ENCODE results near the gene CD47. TPM values are rescaled to one million over a fixed set of nuclear protein-coding genes. Genes with fewer than 3 reads are reported as not detected.

CD47 gene
- total RNA-seq, 2 donors from 2014 or later, result 6.4 to 12.0 TPM

GRCh38 chr3:108136561-108137459 is 46.0 kb upstream of the CD47 start:
- DNase-seq, result no peak
- no peak overlapping the region for H3K4me3 ChIP-seq (ENCODE audit: low read length)
- H3K9me3 ChIP-seq (ENCODE audit: control insufficient read depth, low read length), result no peaks in the 10 kb centered on the region
- Mint-ChIP-seq H3K4me3 (no peak overlapping the region), H3K27me3 (ENCODE audit: insufficient read depth) (no peaks in the 10 kb centered on the region), H3K27ac (no peak overlapping the region), H3K36me3 (ENCODE audit: low read depth) (no peaks in the 10 kb centered on the region), H3K9me3 (no peaks in the 10 kb centered on the region), H3K4me1 (no peaks in the 10 kb centered on the region)
- H3K9ac ChIP-seq (ENCODE audit: extremely low read depth, low read length, poor library complexity, severe bottlenecking), result no peak overlapping the region
- TF ChIP-seq CTCF (conservative IDR thresholded peaks at IDR 0.05), result no peak
- no peaks in the 10 kb centered on the region for H3K27me3 ChIP-seq (ENCODE audit: control insufficient read depth, insufficient read depth, low read length, poor library complexity, severe bottlenecking)
- no peaks in the 10 kb centered on the region for H3K36me3 ChIP-seq (ENCODE audit: control insufficient read depth, insufficient read depth, low read length)
- no peak overlapping the region for H3K27ac ChIP-seq (ENCODE audit: low read depth, low read length)
- no peaks in the 10 kb centered on the region for H3K4me1 ChIP-seq (ENCODE audit: control insufficient read depth, insufficient read depth, low read length)
- WGBS, 2 experiments (ENCODE audit: insufficient coverage in 1 of 2, insufficient read length in 1 of 2), result 88 to 91% methylated on average over 5 to 9 of the region's 13 CpGs

GRCh38 chr3:108134555-108134880 is 43.7 kb upstream of the CD47 start:
- Histone ChIP-seq H3K36me3 (ENCODE audit: control insufficient read depth, insufficient read depth, low read length) (no peaks in the 10 kb centered on the region), H3K4me3 (ENCODE audit: low read length) (no peak overlapping the region), H3K4me1 (ENCODE audit: control insufficient read depth, insufficient read depth, low read length) (no peaks in the 10 kb centered on the region), H3K9ac (ENCODE audit: extremely low read depth, low read length, poor library complexity, severe bottlenecking) (no peak overlapping the region), H3K9me3 (ENCODE audit: control insufficient read depth, low read length) (no peaks in the 10 kb centered on the region), H3K27ac (ENCODE audit: low read depth, low read length) (no peak overlapping the region), H3K27me3 (ENCODE audit: control insufficient read depth, insufficient read depth, low read length, poor library complexity, severe bottlenecking) (no peaks in the 10 kb centered on the region)
- DNase-seq, result no peak
- Mint-ChIP-seq H3K27me3 (ENCODE audit: insufficient read depth) (no peaks in the 10 kb centered on the region), H3K36me3 (ENCODE audit: low read depth) (no peaks in the 10 kb centered on the region), H3K27ac (no peak overlapping the region), H3K4me1 (no peaks in the 10 kb centered on the region), H3K9me3 (no peaks in the 10 kb centered on the region), H3K4me3 (no peak overlapping the region)
- WGBS, 2 experiments (ENCODE audit: insufficient coverage in 1 of 2, insufficient read length in 1 of 2), result 88 to 100% methylated on average over 1 of the region's 1 CpG
- no peak for TF ChIP-seq CTCF (conservative IDR thresholded peaks at IDR 0.05)

GRCh38 chr3:108133858-108134554 is 43.2 kb upstream of the CD47 start:
- Histone ChIP-seq H3K9ac (ENCODE audit: extremely low read depth, low read length, poor library complexity, severe bottlenecking) (no peak overlapping the region), H3K36me3 (ENCODE audit: control insufficient read depth, insufficient read depth, low read length) (no peaks in the 10 kb centered on the region), H3K27ac (ENCODE audit: low read depth, low read length) (no peak overlapping the region), H3K4me1 (ENCODE audit: control insufficient read depth, insufficient read depth, low read length) (no peaks in the 10 kb centered on the region), H3K27me3 (ENCODE audit: control insufficient read depth, insufficient read depth, low read length, poor library complexity, severe bottlenecking) (no peaks in the 10 kb centered on the region), H3K4me3 (ENCODE audit: low read length) (no peak overlapping the region), H3K9me3 (ENCODE audit: control insufficient read depth, low read length) (no peaks in the 10 kb centered on the region)
- no peak for DNase-seq
- no peak for TF ChIP-seq CTCF (conservative IDR thresholded peaks at IDR 0.05)
- Mint-ChIP-seq H3K27me3 (ENCODE audit: insufficient read depth) (no peaks in the 10 kb centered on the region), H3K27ac (no peak overlapping the region), H3K4me3 (no peak overlapping the region), H3K4me1 (no peaks in the 10 kb centered on the region), H3K36me3 (ENCODE audit: low read depth) (no peaks in the 10 kb centered on the region), H3K9me3 (no peaks in the 10 kb centered on the region)
- WGBS, 2 experiments (ENCODE audit: insufficient coverage in 1 of 2, insufficient read length in 1 of 2), result 84 to 89% methylated on average over 2 to 5 of the region's 5 CpGs

Data from endodermal cell (in vitro differentiated cells).